Neural cell (in vitro differentiated cells): Measurements from ENCODE around the gene TRAF3.

Experiments used
- POLR2AphosphoS5 ChIP-seq: IDR thresholded peaks from 2 replicates; pipeline ENCODE4 v1.6.1; 2012
- RAD21 ChIP-seq: fragments of 450-650 bp; conservative IDR thresholded peaks from 2 replicates; pipeline ENCODE4 v1.6.1; 2014; ENCODE audit warnings: antibody characterized with exemption, mild to moderate bottlenecking, moderate library complexity
- SMC3 ChIP-seq: fragments of 450-650 bp; conservative IDR thresholded peaks from 2 replicates; pipeline ENCODE4 v1.6.1; 2014; ENCODE audit warnings: antibody characterized with exemption, mild to moderate bottlenecking, moderate library complexity; ENCODE audit not compliant: poor library complexity
- TAF1 ChIP-seq: IDR thresholded peaks from 2 replicates; pipeline ENCODE4 v1.6.1; 2012; ENCODE audit warnings: low read depth
- TF ChIP-seq, protein P1 (sequence below): fragments of 450-650 bp; IDR thresholded peaks from 2 replicates; pipeline ENCODE4 v1.5.1; 2014; ENCODE audit warnings: antibody characterized with exemption, mild to moderate bottlenecking, moderate library complexity; ENCODE audit not compliant: poor library complexity, severe bottlenecking

DNA sequence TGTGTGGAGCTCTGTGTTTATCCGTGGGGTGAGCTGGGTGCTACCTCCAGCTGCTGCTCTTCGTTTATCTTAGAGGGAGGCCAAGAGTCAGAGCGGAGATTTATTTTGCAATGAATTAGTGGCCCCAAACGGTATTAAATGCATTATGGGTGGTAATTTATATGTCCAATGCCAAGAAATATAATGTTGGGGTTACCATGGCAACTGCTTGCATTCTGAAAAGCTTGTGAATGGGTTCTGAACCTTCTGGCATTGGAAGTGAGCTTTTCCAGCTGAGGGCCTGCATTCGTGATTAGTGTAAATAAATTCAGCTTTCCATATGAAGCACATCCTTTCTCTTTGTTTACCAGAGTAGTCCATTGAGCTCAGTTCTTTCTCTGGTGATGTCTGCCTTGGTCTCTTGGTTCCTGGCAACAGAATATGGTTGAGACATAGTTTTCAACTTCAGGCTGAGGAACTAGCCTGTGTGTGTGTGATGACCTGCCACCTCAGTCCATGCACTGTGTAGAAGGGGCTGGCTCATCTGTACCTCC lies 51.8 kb downstream of the TRAF3 start:
- TF ChIP-seq, protein P1, sequence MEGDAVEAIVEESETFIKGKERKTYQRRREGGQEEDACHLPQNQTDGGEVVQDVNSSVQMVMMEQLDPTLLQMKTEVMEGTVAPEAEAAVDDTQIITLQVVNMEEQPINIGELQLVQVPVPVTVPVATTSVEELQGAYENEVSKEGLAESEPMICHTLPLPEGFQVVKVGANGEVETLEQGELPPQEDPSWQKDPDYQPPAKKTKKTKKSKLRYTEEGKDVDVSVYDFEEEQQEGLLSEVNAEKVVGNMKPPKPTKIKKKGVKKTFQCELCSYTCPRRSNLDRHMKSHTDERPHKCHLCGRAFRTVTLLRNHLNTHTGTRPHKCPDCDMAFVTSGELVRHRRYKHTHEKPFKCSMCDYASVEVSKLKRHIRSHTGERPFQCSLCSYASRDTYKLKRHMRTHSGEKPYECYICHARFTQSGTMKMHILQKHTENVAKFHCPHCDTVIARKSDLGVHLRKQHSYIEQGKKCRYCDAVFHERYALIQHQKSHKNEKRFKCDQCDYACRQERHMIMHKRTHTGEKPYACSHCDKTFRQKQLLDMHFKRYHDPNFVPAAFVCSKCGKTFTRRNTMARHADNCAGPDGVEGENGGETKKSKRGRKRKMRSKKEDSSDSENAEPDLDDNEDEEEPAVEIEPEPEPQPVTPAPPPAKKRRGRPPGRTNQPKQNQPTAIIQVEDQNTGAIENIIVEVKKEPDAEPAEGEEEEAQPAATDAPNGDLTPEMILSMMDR: no peak
- TF ChIP-seq SMC3: no peak
- TF ChIP-seq TAF1: no peak
- no peak for TF ChIP-seq POLR2AphosphoS5
- TF ChIP-seq RAD21: no peak
